ENCODE measurements around the gene UNK.

GRCh38 chr17:75828076-75828400, 43.4 kb downstream of the UNK start:
- TF ChIP-seq CTCF (IDR thresholded peaks at IDR 0.05; ENCODE audit: low read length): no peak
- TF ChIP-seq EZH2 (IDR thresholded peaks at IDR 0.05; ENCODE audit: borderline replicate concordance, low read length): no peak

Measured in OCI-LY1 (cell line).